ENCODE data around the gene GPC6.
"Not testable (repeated sequence)": the region's sequence is repeated elsewhere in the genome, so short reads cannot be mapped to it uniquely, and the experiment has no call there.

GPC6 gene

DNA sequence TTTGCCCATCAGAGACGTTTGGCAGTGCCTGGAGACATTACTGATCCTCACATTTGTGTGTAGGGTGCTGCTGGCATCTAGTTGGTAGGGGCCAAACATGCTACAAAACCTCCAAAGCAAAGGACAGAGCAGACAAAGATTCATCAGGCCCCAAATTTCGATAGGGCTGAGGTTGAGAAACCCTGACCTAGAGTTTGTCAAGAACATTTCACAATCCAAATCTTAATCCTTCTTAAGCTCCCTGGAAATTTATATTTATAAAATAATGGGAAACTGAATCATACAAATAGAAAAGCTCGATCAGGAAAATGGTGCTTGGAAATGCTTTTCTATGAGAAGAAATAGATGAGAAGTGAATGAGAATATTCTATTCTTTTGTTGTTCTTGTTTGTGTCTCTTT is 979.3 kb downstream of the GPC6 start:
- no peak for TF ChIP-seq POLR2AphosphoS5 (IDR thresholded peaks at IDR 0.05; ENCODE audit: low read depth, low read length)
- TF ChIP-seq POLR2A (IDR thresholded peaks at IDR 0.05; ENCODE audit: low read depth, low read length), result no peak
- TF ChIP-seq TAF1 (IDR thresholded peaks at IDR 0.05; ENCODE audit: borderline replicate concordance, low read depth, low read length), result no peak
- DNase-seq (ENCODE audit: insufficient read length) (no peak), FAIRE-seq (no peak)

DNA sequence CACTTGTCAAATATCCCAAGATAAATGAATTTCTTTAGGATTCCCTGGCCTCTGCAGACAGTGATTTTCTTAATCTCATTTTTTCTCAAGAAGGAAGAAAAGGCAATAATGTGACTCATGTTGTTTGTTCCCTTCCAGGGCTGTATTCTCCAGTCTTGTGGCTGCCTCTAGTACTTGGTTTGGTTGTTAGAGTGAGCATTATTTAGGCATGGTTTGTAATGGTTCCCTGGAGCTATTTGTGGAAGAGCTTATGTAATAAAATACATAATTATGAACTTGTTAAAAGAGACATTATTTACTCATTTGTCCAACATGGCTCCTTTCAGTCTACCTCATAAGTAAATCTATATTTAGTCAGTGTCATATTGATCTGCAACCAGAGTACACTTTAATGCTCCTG is 982.5 kb downstream of the GPC6 start:
- no peak for TF ChIP-seq POLR2AphosphoS5 (IDR thresholded peaks at IDR 0.05; ENCODE audit: low read depth, low read length)
- no peak for TF ChIP-seq POLR2A (IDR thresholded peaks at IDR 0.05; ENCODE audit: low read depth, low read length)
- TF ChIP-seq TAF1 (IDR thresholded peaks at IDR 0.05; ENCODE audit: borderline replicate concordance, low read depth, low read length), result no peak
- no peak for FAIRE-seq
- DNase-seq (ENCODE audit: insufficient read length), result no peak

DNA sequence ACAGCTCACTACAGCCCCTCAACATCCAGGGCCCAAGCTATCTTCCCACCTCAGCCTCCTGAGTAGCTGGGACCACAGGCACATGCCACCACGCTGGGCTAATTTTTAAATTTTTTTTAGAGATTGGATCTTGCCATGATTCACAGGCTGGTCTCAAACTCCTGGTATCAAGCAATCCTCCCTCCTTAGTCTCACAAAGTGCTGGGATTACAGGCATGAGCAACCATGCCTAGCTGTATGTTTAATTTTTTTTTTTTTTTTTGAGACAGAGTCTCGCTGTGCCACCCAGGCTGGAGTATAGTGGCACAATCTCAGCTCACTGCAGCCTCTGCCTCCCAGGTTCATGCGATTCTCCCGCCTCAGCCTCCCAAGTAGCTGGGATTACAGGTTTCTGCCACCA is 983.3 kb downstream of the GPC6 start:
- not testable (repeated sequence) for FAIRE-seq; DNase-seq (ENCODE audit: insufficient read length)

DNA sequence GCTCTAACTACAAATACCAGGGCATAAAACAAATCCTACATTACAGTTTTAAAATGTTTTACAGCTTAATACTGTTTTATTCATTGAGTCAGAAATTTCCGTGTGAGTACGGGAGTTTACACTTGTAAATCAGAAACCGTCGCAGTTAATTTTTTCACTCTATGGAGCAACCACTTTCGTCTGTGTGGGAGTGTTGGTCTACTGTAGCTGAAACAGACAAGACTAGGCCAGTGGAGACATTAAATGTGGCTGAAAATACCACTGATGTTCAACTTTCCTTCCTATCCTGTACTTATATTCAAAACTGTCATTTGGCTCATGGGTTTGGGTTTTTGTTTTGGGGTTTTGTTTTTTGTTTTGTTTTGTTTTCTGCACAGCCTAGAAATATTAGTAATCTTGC is 984.2 kb downstream of the GPC6 start:
- DNase-seq (ENCODE audit: insufficient read length) (no peak), FAIRE-seq (no peak)
- no peak for TF ChIP-seq TAF1 (IDR thresholded peaks at IDR 0.05; ENCODE audit: borderline replicate concordance, low read depth, low read length)
- no peak for TF ChIP-seq POLR2A (IDR thresholded peaks at IDR 0.05; ENCODE audit: low read depth, low read length)
- no peak for TF ChIP-seq POLR2AphosphoS5 (IDR thresholded peaks at IDR 0.05; ENCODE audit: low read depth, low read length)

DNA sequence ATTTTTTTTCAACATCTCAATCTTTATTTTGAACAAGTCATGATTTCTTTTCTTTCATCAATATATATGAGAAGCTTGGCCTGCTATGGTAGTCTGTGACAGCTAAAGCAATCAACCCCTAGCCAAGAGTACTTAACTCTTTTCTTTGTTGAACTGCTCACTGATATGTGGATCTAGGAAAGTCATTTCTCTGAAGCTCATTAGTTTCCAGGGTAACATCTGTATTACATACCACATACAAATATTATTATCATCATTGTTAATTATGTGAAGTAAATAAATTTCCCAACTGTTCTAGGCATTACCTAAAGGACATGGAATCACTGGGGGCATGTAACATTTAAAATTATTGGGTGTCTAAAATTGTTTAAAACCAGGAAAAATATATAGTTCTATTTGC is 985.6 kb downstream of the GPC6 start:
- FAIRE-seq (no peak), DNase-seq (ENCODE audit: insufficient read length) (no peak)
- TF ChIP-seq POLR2A (IDR thresholded peaks at IDR 0.05; ENCODE audit: low read depth, low read length) (no peak), POLR2AphosphoS5 (IDR thresholded peaks at IDR 0.05; ENCODE audit: low read depth, low read length) (no peak), TAF1 (IDR thresholded peaks at IDR 0.05; ENCODE audit: borderline replicate concordance, low read depth, low read length) (no peak)

DNA sequence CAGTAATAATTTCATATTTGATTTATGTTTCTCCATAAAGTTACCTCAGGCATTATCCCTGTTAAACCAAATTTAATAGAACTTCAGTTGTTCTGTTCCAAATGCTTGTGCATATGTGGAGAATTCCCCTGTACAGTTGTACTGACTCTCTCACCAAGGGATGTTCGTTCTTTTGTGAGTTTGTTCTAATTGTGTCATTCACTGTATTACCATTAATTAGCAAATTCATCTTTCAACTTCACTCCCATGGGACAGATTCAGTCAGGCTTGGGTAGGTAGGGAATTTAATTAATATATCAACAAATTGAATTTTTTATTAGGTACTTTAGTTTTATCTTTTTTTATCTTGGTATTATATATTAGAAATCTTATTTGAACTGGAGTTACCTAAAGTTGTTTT is 987.5 kb downstream of the GPC6 start:
- no peak for TF ChIP-seq POLR2A (IDR thresholded peaks at IDR 0.05; ENCODE audit: low read depth, low read length)
- no peak for TF ChIP-seq POLR2AphosphoS5 (IDR thresholded peaks at IDR 0.05; ENCODE audit: low read depth, low read length)
- TF ChIP-seq TAF1 (IDR thresholded peaks at IDR 0.05; ENCODE audit: borderline replicate concordance, low read depth, low read length), result no peak
- DNase-seq (ENCODE audit: insufficient read length), result no peak
- FAIRE-seq, result no peak

DNA sequence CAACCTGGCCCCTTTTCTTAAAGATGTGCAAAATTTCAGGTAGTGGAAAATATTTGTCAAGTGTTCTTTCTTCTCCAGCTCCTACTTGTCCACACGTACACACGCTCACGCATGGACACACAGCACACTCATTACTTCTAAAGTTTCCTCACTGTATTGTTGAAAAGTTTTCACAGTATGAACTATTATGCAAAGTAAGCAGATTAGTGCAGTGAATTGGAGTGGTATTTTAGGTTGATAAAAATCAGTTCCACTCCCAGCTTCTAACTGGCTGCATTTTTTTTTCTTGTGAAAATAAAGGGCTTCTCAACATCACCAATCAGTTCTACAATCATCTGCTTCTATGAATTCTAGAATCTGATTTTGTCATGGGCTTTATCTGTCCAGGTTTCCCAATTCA is 988.4 kb downstream of the GPC6 start:
- DNase-seq (ENCODE audit: insufficient read length) (no peak), FAIRE-seq (no peak)
- TF ChIP-seq TAF1 (IDR thresholded peaks at IDR 0.05; ENCODE audit: borderline replicate concordance, low read depth, low read length), result no peak
- TF ChIP-seq POLR2AphosphoS5 (IDR thresholded peaks at IDR 0.05; ENCODE audit: low read depth, low read length), result no peak
- TF ChIP-seq POLR2A (IDR thresholded peaks at IDR 0.05; ENCODE audit: low read depth, low read length), result no peak

DNA sequence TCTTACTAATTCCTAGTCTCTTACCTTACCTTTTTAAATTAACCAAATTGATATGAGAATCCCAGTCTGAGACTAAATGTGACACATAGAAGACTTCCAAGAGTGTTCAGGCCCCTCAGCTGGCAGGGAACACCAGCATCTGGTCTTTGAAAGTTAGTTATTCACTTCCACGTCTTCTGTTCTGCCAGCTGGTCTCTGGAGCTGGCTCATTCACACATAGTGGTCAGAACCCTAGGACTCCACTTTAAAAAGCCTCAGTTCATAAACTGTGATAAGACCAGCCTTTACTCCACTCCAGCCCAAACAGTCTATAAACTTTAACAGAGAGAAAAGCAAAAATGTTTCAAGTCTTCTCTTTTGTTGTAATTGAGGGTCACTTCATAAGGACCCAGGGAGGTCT is 989.9 kb downstream of the GPC6 start:
- no peak for FAIRE-seq
- no peak for DNase-seq (ENCODE audit: insufficient read length)
- TF ChIP-seq TAF1 (IDR thresholded peaks at IDR 0.05; ENCODE audit: borderline replicate concordance, low read depth, low read length), result no peak
- no peak for TF ChIP-seq POLR2AphosphoS5 (IDR thresholded peaks at IDR 0.05; ENCODE audit: low read depth, low read length)
- no peak for TF ChIP-seq POLR2A (IDR thresholded peaks at IDR 0.05; ENCODE audit: low read depth, low read length)

DNA sequence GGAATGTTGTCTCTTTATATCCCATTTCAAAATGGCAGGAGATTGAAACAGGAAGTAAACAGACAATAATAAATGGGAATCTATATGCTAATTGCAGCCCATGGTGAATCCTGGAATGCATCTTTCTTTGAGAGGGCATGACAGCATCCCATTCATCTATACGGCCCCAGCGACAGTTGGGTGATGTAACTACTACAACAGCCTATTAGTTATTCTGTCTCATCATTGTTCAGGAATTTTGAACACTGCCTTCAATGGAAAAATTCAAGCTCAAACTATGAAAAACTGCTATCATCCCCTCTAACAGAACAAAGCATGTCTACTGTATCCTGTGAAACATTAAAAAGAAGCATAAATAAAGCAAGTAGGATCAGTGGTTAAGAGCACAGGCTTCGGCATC is 990.8 kb downstream of the GPC6 start:
- DNase-seq (ENCODE audit: insufficient read length), result no peak
- no peak for FAIRE-seq
- no peak for TF ChIP-seq TAF1 (IDR thresholded peaks at IDR 0.05; ENCODE audit: borderline replicate concordance, low read depth, low read length)
- TF ChIP-seq POLR2AphosphoS5 (IDR thresholded peaks at IDR 0.05; ENCODE audit: low read depth, low read length), result no peak
- TF ChIP-seq POLR2A (IDR thresholded peaks at IDR 0.05; ENCODE audit: low read depth, low read length), result no peak

DNA sequence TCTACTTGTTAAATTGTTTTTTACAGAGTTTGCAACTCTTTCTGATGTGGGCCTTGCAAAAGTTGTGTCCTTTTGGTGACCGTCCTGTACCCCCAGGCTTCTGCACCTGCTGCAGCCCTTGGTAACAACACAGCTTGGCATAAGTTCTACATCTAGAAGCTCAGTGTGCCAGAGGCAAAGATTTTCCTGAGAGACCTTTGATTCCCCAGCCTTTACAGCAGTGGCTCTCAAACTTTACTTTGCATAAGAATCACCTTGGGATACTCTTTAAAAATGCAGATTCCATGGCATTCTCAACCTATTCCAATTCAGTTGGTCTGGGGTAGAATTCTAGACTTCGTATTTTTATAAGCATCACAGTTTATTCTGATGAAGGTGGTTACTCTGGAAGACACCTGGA is 991.9 kb downstream of the GPC6 start:
- TF ChIP-seq TAF1 (IDR thresholded peaks at IDR 0.05; ENCODE audit: borderline replicate concordance, low read depth, low read length) (no peak), POLR2A (IDR thresholded peaks at IDR 0.05; ENCODE audit: low read depth, low read length) (no peak), POLR2AphosphoS5 (IDR thresholded peaks at IDR 0.05; ENCODE audit: low read depth, low read length) (no peak)
- no peak for FAIRE-seq
- no peak for DNase-seq (ENCODE audit: insufficient read length)

DNA sequence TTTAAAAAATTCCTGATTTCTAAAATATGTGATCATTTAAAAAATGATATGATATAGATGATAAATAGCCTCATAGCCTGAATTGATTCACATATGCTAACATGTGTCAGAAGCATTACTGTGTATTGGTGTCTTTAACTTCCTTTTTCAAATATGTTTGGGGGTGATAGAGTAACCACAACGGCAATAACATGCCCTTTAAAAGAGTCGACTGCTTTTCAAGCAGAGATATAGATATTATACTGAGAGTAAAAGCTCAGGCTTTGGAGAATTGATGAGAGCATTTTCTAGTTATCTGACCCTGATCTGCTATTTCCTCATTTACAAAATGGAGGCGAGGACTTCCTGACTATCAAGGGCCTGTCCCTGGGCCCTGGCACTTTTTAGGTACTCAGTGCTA is 992.3 kb downstream of the GPC6 start:
- FAIRE-seq, result no peak
- no peak for DNase-seq (ENCODE audit: insufficient read length)
- TF ChIP-seq TAF1 (IDR thresholded peaks at IDR 0.05; ENCODE audit: borderline replicate concordance, low read depth, low read length) (no peak), POLR2A (IDR thresholded peaks at IDR 0.05; ENCODE audit: low read depth, low read length) (no peak)

DNA sequence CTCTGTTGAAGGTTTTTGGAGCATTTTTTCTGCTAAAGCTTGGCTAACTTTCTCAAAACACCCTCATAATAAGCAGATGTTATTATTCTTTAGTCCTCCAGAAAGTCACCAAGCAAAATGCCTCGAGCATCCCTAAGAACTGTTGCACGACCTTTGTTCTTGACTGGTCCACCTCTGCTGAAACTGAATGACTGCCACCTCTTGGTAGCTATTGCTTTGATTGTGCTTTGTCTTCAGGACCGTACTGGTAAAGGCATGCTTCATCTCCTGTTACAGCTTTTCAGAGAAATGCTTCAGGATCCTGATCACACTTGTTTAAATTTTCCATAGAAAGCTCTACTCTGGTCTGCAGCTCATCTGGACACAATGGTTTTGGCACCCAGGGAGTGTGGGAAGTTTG is 998.1 kb downstream of the GPC6 start:
- FAIRE-seq (no peak), DNase-seq (ENCODE audit: insufficient read length) (no peak)
- TF ChIP-seq POLR2A (IDR thresholded peaks at IDR 0.05; ENCODE audit: low read depth, low read length) (no peak), POLR2AphosphoS5 (IDR thresholded peaks at IDR 0.05; ENCODE audit: low read depth, low read length) (no peak), TAF1 (IDR thresholded peaks at IDR 0.05; ENCODE audit: borderline replicate concordance, low read depth, low read length) (no peak)

DNA sequence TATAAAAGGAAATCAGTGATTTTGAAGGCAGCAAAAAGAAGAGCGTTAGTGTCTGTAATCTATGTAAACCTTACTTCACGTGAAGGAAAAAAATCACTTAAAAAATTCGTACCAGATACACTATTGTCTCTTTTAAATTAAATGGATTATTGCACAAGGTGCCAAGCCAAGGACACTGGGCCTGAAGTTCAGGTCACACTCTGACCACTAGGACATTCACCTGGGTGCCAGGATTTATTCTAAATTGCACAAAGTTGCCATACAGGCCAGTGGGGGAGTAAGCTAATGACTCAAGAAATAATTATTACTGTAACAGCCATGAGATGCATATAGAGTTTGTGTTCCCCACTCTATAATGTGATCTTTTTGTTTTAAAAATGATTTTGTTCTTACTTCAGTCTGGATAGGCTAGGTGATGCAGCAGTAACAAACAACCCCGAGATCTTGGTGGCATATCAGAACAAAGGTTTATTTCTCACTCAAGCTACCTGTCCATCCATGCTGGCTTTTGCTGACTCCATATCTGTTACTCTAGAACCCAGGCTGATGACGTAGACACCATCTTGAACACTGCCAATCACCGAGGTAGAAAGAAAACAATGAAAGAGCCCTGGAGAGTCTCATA is 1000.8 kb downstream of the GPC6 start:
- no peak for FAIRE-seq
- TF ChIP-seq POLR2AphosphoS5 (IDR thresholded peaks at IDR 0.05; ENCODE audit: low read depth, low read length), result no peak
- no peak for TF ChIP-seq POLR2A (IDR thresholded peaks at IDR 0.05; ENCODE audit: low read depth, low read length)
- no peak for TF ChIP-seq TAF1 (IDR thresholded peaks at IDR 0.05; ENCODE audit: borderline replicate concordance, low read depth, low read length)

More for the DNA sequence above, 1000.8 kb downstream of the GPC6 start:
- DNase-seq (ENCODE audit: insufficient read length), result no peak
